H1 (cell line): Measurements from ENCODE around the gene TTC27.

Experiments used
- BRCA1 ChIP-seq: IDR thresholded peaks from 2 replicates; pipeline ENCODE4 v1.6.1; 2012; ENCODE audit warnings: low read depth, low read length, improper control_type of control experiment
- CTCF ChIP-seq, 3 experiments: IDR thresholded peaks; 1 replicate in 2 of 3; 2 replicates in 1 of 3; pipeline versions ENCODE4 v1.5.1 to v1.6.1; 2011; ENCODE audit warnings: low read length in 3 of 3, mild to moderate bottlenecking in 3 of 3, inconsistent platforms in 2 of 3, low read depth in 1 of 3, moderate library complexity in 1 of 3; ENCODE audit not compliant: insufficient read depth in 1 of 3; ENCODE audit errors: control extremely low read depth in 1 of 3
- EP300 ChIP-seq, 2 experiments: IDR thresholded peaks; 1 replicate in 1 of 2; 2 replicates in 1 of 2; pipeline ENCODE4 v1.6.1; 2011 to 2012; ENCODE audit warnings: low read depth in 2 of 2, low read length in 2 of 2, mild to moderate bottlenecking in 2 of 2, borderline replicate concordance in 1 of 2, inconsistent platforms in 1 of 2, moderate library complexity in 1 of 2
- FOSL1 ChIP-seq: IDR thresholded peaks from 2 replicates; pipeline ENCODE4 v1.6.1; 2011; ENCODE audit warnings: mild to moderate bottlenecking, low read depth, low read length, moderate library complexity; ENCODE audit not compliant: insufficient read depth
- GABPA ChIP-seq: IDR thresholded peaks from 2 replicates; pipeline ENCODE4 v1.6.1; 2011; ENCODE audit warnings: mild to moderate bottlenecking, low read length, moderate library complexity, borderline replicate concordance; ENCODE audit not compliant: insufficient read depth
- HDAC2 ChIP-seq, 2 experiments: fragments of 300-600 bp in 1 of 2; sonication (generic) in 1 of 2; IDR thresholded peaks; 2 replicates each; pipeline ENCODE4 v1.6.1; 2011 to 2012; ENCODE audit warnings: low read depth in 2 of 2, low read length in 2 of 2, mild to moderate bottlenecking in 2 of 2, moderate library complexity in 2 of 2, borderline replicate concordance in 1 of 2, inconsistent platforms in 1 of 2
- POLR2A ChIP-seq, 2 experiments: IDR thresholded peaks; 1 replicate in 1 of 2; 2 replicates in 1 of 2; pipeline ENCODE4 v1.6.1; 2011; ENCODE audit warnings: low read depth in 2 of 2, low read length in 2 of 2, mild to moderate bottlenecking in 2 of 2; ENCODE audit errors: control extremely low read depth in 1 of 2
- RBBP5 ChIP-seq: IDR thresholded peaks from 2 replicates; pipeline ENCODE4 v1.7.1; 2012; ENCODE audit warnings: low read depth, mild to moderate bottlenecking, inconsistent platforms, low read length, moderate library complexity, borderline replicate concordance
- RFX5 ChIP-seq: IDR thresholded peaks from 2 replicates; pipeline ENCODE4 v1.6.1; 2011; ENCODE audit warnings: low read depth, low read length, improper control_type of control experiment, borderline replicate concordance
- SP2 ChIP-seq: IDR thresholded peaks from 2 replicates; pipeline ENCODE4 v1.6.1; 2012; ENCODE audit warnings: mild to moderate bottlenecking, low read length, inconsistent platforms
- SRF ChIP-seq: IDR thresholded peaks from 2 replicates; pipeline ENCODE4 v1.6.1; 2011; ENCODE audit warnings: mild to moderate bottlenecking, low read depth, low read length, moderate library complexity
- ZNF274 ChIP-seq: IDR thresholded peaks from 2 replicates; pipeline ENCODE4 v1.7.0; 2012; ENCODE audit warnings: low read length, borderline replicate concordance; ENCODE audit errors: extremely low read depth

DNA sequence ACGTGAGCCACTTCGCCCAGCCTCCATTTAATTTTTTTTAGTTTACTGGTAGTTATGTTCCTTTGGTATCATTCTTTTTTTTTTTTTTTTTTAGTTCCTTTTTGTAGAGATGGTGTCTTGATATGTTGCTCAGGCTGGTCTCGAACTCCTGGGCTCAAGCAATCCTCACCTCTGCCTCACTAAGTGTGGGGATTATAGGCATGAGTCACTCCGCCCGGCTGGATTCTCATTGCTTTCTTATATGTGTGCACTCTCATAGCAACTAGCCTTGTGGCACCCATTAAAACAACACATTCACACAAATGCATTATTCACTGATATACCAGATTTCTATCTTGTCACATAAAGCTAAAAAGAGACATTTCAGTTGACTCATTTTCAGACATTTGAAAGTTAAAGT, 4.2 kb downstream of the TTC27 start:
- TF ChIP-seq SRF: no peak
- TF ChIP-seq CTCF (IDR thresholded peaks at IDR 0.05; ENCODE audit: control extremely low read depth in 1 of 3, insufficient read depth in 1 of 3, low read depth in 1 of 3, low read length in 3 of 3): no peak
- no peak for TF ChIP-seq BRCA1
- no peak for TF ChIP-seq SP2
- TF ChIP-seq POLR2A (IDR thresholded peaks at IDR 0.05; ENCODE audit: control extremely low read depth in 1 of 2, low read depth in 2 of 2, low read length in 2 of 2): no peak
- TF ChIP-seq FOSL1: no peak
- no peak for TF ChIP-seq HDAC2 (IDR thresholded peaks at IDR 0.05; ENCODE audit: borderline replicate concordance in 1 of 2, low read depth in 2 of 2, low read length in 2 of 2)
- no peak for TF ChIP-seq GABPA
- TF ChIP-seq EP300 (IDR thresholded peaks at IDR 0.05; ENCODE audit: borderline replicate concordance in 1 of 2, low read depth in 2 of 2, low read length in 2 of 2): no peak
- TF ChIP-seq RFX5: no peak
- no peak for TF ChIP-seq ZNF274
- no peak for TF ChIP-seq RBBP5
